Nephron (organoid): ENCODE results near the gene SNED1.

Source experiments
- H3K27ac Mint-ChIP-seq, 3 experiments: 2 replicates each; pipeline ENCODE4 v1.8.0; 2020; ENCODE audit warnings: mixed read lengths in 3 of 3, mild to moderate bottlenecking in 2 of 3, moderate library complexity in 1 of 3
- H3K27me3 Mint-ChIP-seq: 2 replicates; pipeline ENCODE4 v1.8.0; 2021; ENCODE audit warnings: low read depth, mild to moderate bottlenecking, moderate library complexity, mixed read lengths
- H3K36me3 Mint-ChIP-seq: 2 replicates; pipeline ENCODE4 v1.8.0; 2020; ENCODE audit warnings: low read depth, mixed read lengths
- H3K4me1 Mint-ChIP-seq: 2 replicates; pipeline ENCODE4 v1.8.0; 2020; ENCODE audit warnings: mixed read lengths
- H3K4me3 Mint-ChIP-seq, 3 experiments: 2 replicates each; pipeline ENCODE4 v1.8.0; 2020; ENCODE audit warnings: mild to moderate bottlenecking in 3 of 3, mixed read lengths in 3 of 3, moderate library complexity in 2 of 3
- H3K9me3 Mint-ChIP-seq: 2 replicates; pipeline ENCODE4 v1.8.0; 2020; ENCODE audit warnings: mixed read lengths
- TF ChIP-seq, protein P1 (sequence below), 3 experiments: fragments of 200-600 bp; sonication (generic); IDR thresholded peaks; one replicate each; pipeline ENCODE4 v1.5.0; 2021; ENCODE audit warnings: antibody characterized with exemption in 3 of 3; ENCODE audit not compliant: unreplicated experiment in 3 of 3

The SNED1 gene

DNA sequence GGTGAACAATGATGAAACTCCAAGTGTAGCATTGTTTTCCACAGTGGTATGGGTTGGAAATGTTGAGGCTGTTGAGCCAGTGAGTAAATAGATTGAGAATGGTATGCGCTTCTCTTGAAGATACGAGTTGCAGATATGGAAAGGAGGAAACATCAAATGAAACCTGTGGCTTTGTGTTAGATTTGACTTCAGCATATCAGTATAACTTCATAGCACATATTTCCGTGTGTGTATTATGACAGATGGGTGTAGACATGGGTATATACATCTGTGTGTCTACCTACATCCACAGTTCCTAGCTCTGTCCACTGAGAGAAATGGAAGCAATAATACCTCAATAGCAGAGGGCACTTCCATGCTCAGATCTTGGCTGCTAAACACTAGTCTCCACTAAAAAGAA, 8.0 kb downstream of the SNED1 start:
- no peak overlapping the region for H3K4me3 Mint-ChIP-seq
- no peak overlapping the region for H3K27ac Mint-ChIP-seq
- no peaks in the 10 kb centered on the region for H3K4me1 Mint-ChIP-seq
- H3K9me3 Mint-ChIP-seq, result peaks cover 23% of the 10 kb centered on the region
- TF ChIP-seq, protein P1, sequence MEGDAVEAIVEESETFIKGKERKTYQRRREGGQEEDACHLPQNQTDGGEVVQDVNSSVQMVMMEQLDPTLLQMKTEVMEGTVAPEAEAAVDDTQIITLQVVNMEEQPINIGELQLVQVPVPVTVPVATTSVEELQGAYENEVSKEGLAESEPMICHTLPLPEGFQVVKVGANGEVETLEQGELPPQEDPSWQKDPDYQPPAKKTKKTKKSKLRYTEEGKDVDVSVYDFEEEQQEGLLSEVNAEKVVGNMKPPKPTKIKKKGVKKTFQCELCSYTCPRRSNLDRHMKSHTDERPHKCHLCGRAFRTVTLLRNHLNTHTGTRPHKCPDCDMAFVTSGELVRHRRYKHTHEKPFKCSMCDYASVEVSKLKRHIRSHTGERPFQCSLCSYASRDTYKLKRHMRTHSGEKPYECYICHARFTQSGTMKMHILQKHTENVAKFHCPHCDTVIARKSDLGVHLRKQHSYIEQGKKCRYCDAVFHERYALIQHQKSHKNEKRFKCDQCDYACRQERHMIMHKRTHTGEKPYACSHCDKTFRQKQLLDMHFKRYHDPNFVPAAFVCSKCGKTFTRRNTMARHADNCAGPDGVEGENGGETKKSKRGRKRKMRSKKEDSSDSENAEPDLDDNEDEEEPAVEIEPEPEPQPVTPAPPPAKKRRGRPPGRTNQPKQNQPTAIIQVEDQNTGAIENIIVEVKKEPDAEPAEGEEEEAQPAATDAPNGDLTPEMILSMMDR (IDR thresholded peaks at IDR 0.05; ENCODE audit: unreplicated experiment in 3 of 3), result no peak
- peaks cover 34% of the 10 kb centered on the region for H3K36me3 Mint-ChIP-seq
- peaks cover 12% of the 10 kb centered on the region for H3K27me3 Mint-ChIP-seq

GRCh38 chr2:241007111-241007510, 8.7 kb downstream of the SNED1 start:
- peaks cover 33% of the 10 kb centered on the region for H3K36me3 Mint-ChIP-seq
- H3K4me1 Mint-ChIP-seq, result no peaks in the 10 kb centered on the region
- no peak overlapping the region for H3K4me3 Mint-ChIP-seq
- no peak overlapping the region for H3K27ac Mint-ChIP-seq
- peaks cover 10% of the 10 kb centered on the region for H3K27me3 Mint-ChIP-seq
- TF ChIP-seq, protein P1 (IDR thresholded peaks at IDR 0.05; ENCODE audit: unreplicated experiment in 3 of 3), result no peak
- H3K9me3 Mint-ChIP-seq, result peaks cover 23% of the 10 kb centered on the region

- H3K9me3 Mint-ChIP-seq, result peaks cover 23% of the 10 kb centered on the region
- TF ChIP-seq, protein P1 (IDR thresholded peaks at IDR 0.05; ENCODE audit: unreplicated experiment in 3 of 3), result no peak
- H3K4me3 Mint-ChIP-seq, result no peak overlapping the region
- H3K36me3 Mint-ChIP-seq, result peaks cover 27% of the 10 kb centered on the region
- H3K27ac Mint-ChIP-seq, result no peak overlapping the region
- H3K27me3 Mint-ChIP-seq, result peaks cover 10% of the 10 kb centered on the region
- H3K4me1 Mint-ChIP-seq, result peaks cover 4% of the 10 kb centered on the region
These were observed 9.7 kb downstream of the SNED1 start for GRCh38 chr2:241007880-241008710.

GRCh38 chr2:241008711-241009121, 10.3 kb downstream of the SNED1 start:
- Mint-ChIP-seq H3K27ac (peak overlapping the region in 2 of 3 experiments; percentile 17 to 79), H3K4me3 (peak overlapping the region in 1 of 3 experiments; percentile 23), H3K36me3 (peaks cover 20% of the 10 kb centered on the region), H3K27me3 (peaks cover 10% of the 10 kb centered on the region), H3K9me3 (peaks cover 20% of the 10 kb centered on the region), H3K4me1 (peaks cover 4% of the 10 kb centered on the region)
- TF ChIP-seq, protein P1 (IDR thresholded peaks at IDR 0.05; ENCODE audit: unreplicated experiment in 3 of 3), result no peak

GRCh38 chr2:241009191-241009590, 10.8 kb downstream of the SNED1 start:
- peaks cover 6% of the 10 kb centered on the region for H3K27me3 Mint-ChIP-seq
- peaks cover 15% of the 10 kb centered on the region for H3K9me3 Mint-ChIP-seq
- peaks cover 4% of the 10 kb centered on the region for H3K4me1 Mint-ChIP-seq
- H3K36me3 Mint-ChIP-seq, result peaks cover 16% of the 10 kb centered on the region
- peak overlapping the region in 2 of 3 experiments; percentile 17 to 79 for H3K27ac Mint-ChIP-seq
- TF ChIP-seq, protein P1 (IDR thresholded peaks at IDR 0.05; ENCODE audit: unreplicated experiment in 3 of 3), result no peak
- H3K4me3 Mint-ChIP-seq, result peak overlapping the region in 2 of 3 experiments; percentile 23 to 41
